Stimulated activated CD4-positive, alpha-beta T cell treated with anti-CD3 and anti-CD28 coated beads, Interleukin-4, amount 100 ng/mL, for 24 hours (primary cell): ENCODE measurements around the gene MASP1.

Experiments used
- DNase-seq: peaks from one replicate; pipeline ENCODE4 v3.0.0-alpha.2; 2020

MASP1 gene

DNA sequence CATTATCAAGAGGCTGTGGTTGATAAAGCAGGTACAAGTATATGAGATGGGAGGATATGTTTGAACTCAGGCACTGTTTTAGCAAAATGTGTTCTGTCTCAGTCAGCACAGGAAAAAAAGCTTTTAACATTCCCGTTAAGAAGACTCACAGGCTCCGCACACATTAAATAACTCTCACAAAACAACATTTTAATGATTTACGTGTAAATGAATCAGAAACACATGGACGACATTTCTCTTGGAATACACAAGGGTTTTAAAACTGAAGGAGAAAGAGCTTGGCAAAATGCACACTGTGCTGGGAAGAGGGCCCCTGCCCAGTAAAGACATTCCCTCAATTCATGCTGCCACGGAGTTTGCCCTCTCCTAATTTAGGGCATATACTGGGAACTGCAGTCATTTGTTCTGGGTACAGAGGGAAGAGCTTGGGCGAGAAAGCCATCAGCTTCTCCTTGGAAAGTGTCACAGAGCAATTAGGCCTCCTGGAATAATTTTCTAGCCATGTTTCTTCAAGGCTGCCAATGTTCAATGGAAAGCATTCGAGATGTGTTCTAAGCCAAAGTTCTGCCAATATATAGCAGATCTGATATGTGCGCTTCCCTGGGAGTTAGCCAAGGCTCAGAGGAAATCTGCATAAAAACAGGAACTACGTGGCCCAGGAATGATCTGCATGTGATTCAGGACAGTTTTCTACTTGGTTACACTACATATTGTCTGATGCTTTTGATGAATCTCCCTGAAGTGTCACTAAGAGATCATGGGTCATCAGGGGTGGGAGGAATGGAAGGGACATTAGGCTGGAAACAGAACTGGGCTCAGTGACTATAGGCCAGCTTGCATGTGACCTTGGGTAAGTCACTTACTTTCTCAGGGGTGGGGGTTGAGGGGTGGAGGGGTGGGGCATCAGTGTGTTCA, 2.2 kb upstream of the MASP1 start:
- no peak for DNase-seq

DNA sequence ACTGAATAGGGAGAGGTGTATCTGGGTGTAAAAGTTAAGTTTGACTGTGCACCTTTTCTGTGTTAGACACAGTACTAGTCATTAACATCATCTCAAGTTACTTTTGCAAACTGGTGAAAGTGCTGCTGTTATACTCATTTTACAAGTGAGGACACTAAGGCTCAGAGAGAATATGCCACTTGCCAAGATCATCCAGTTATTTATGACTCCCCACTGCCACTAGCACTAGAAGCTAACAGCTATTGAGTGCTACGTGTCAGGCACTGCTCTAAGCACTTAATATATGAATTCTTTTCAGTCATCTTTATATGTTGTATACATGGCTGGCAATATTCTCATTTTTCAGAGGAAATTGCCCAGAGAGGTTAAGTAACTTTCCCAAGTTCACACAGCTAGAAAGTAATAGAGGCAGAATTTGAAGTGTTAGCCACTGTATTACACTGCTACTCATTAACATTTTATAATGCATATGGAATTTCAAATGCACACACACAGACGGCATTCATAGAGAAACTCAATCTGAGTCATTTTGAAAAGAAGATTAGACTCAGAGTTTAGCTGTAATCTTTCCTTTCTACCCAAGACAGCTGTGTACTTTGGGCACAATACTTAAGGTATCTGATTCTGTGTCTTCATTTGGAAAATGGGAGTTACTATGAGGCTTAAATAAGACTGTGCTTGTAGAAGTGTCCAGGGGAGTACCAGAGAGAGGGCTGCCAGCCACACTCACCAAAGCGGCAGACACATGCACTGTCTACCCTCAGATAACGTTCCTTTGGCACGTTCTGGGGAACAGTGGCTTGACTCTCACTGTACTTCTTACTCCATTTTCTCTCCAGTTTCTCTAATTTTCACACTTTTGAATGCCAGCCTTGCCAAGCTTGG, 1.3 kb upstream of the MASP1 start:
- DNase-seq: no peak

DNA sequence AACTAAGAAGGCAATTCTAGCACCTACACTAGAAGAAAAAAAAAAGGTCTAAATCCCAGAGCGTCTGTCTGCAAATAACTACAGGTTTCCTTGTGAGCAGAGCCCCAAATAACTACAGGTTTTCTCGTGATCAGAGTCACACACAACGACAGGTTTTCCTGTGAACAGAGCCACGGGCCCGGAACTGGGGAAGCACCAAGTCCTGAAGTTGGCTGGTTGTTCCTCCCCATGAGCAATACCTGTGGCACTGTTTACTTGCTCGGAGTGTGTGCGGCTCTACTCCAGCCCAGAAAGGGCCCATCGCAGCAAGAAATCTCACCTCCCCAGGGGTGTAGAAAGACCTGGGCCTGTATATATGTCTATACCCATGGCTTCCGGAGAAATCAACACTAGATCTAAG, 644 bp upstream of the MASP1 start:
- DNase-seq: no peak

DNA sequence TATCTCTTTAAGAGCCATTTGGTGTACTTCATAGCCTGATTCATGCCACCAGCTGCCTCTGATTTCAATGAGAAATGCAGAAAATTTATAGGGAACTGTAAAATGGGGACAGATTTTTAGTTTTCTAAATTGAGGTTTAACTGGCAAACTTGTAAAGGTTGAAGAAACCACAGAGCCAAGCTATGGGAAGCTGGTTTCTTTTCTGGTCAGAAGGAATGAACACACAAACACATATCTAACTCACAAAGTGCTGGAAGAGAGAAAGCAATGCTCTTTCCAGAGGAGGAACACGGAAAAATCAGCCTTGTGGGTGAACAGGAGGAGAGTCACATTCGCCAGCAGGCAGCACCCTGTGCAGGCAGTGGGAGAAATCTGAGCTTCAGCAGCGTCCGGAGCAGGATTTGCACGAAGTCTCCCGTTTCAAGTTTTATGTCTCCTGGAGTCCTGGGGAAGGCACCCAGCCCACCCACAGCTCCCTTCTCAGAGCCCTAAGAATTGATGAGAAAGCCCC, 481 bp downstream of the MASP1 start:
- DNase-seq: no peak

DNA sequence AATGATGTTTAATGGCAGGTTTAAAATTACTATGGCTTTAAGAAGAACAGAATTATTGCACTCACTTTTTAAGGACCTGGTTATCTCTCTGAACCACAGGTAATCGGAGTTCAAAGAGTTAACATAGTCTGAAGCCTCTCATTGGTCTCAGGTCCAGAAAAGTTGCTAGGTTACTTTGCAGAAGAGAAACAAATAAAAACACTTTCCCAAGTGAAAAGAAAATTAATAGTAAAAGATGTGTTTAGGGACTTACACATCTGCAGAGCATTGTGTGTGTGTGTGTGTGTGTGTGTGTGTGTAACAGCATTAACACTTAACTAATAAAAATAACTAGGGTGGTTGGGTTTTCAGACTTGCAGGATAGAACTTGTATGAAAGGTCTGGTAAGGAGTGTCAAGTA, 1.0 kb downstream of the MASP1 start:
- no peak for DNase-seq

DNA sequence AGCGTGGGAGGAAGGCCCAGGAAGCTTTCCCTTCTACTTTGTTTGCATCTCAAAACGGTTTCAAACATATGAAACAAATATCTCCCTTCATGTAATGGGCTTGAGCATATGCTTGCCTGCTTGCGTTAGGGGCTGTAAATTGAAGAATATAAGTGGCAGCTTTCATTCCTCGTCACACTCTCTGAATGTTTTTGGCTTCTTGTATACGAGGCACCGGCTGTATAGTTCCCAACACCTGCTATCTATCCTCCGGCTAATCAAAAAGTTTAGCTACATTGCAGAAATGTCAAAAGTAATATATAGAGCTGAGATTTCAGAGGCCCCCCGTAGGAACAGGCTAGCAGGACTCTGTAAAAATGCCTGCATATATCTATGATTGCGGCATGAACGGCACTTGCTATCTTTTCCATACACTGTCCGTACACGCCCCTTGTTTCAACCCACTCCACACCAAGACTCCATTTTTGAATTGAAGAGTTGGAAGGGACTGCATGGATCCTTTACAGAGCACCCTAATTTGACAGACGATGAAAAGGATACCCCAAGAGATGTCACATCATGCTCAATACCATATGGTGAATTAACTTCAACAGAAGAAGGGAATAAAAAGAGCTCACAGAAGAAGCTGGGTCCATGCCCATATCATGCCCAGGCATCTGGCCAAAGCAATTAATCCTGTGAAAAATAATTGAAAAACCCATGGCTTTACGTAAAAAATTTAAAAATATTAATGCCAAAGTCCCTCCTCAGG, 2.5 kb downstream of the MASP1 start:
- no peak for DNase-seq

DNA sequence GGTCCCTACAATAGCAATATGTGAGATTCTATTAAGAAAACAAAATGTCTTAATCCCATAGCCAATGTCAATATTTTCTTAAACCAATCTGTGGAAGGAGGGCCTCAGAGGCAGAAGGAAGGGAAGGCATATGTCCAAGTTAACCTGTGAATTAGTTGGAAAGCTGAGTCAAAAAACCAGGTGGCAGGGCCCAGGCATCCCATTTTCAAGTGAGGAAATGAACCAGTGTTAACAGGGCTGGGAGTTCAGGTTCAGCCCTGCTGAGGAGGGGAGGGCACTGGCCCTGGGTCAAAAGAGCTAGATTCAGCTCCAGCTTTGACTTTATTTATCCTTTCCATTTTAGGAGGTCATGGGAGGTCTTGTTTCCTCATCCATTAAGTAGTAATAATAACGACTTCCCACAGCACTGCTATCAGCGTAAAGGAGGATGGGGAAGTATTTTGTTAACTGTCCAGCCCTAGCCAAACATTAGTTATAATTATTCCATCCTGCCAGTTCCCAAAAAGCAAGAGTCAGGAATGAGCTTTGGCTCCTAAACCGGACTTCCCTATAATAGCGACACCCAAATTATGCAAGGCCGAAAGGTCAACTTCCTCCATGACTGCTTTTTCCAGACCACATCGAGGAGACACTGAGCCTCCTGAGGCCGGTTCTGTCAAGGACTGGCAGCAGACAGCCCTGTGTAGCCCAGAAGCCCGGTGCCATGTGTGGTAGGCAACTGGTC, 3.2 kb downstream of the MASP1 start:
- no peak for DNase-seq

DNA sequence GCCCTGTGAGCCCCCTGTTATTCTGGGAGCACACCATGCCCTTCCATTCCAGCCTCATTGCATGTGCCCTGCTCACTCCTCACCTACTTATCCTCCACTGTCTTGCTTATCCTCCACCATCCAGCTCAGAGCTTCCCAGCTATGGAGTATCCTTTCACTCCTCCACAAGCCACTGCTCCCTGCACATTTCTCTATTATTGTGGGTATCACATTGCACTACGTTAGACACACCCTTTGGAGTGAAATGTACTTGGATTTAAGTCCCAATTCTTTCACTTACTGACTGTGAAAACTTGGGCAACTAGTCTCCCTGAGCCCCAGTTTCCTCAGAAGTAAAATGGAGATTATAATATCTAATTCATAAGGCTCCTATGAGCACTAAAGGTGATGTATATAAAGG, 4.3 kb downstream of the MASP1 start:
- no peak for DNase-seq

DNA sequence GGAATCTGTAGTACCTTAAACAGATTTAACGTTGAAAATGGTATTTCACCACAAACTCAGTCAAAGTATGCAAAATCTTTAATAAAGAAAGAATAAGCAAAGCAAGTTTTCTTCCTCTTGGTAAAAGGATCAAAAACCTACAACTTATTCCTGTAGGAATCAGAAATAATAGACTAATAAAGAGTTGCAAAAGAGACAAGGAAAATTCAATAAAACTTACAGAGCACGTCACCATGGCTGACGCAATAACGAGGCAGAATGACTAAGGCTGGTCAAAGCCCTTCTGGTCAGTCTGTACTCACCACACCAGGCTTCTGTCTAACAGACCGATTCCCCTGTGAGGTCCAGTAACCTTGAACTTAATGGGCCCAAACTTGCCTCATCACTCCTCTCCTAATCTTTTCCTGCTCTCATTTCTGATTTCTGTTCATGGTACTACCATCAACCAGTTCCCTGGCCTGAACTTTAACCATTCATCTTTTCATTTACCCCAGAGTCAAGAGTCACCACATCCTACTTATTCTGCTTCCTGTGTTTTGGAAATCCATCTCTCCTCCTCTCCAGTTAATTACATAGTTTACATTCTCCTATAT, 5.0 kb downstream of the MASP1 start:
- DNase-seq: no peak

DNA sequence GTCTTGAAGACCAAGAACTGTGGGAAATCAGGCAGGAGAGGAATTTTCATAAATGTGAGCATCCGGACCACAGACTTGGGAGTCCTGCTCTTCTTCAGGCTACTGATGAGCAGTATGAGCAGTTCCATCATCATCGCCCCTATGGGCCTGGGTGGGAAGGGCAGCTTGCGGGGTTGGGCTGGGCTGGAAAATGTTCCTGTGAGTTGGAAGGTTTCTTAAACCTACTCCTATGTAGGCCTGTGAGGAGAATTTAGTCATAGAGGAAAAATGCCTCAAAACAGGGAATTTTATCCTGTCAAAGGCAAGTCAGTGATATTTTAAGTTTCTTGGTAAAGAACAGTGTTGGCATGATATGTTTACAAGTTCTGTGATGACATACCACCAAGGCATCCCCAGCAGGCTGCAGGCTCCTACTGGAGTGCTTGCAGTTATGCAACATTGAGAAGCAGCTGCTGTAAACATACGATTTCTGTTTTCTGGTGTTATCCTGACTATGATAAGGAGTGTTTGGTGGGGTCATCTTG, 10.3 kb downstream of the MASP1 start:
- no peak for DNase-seq

DNA sequence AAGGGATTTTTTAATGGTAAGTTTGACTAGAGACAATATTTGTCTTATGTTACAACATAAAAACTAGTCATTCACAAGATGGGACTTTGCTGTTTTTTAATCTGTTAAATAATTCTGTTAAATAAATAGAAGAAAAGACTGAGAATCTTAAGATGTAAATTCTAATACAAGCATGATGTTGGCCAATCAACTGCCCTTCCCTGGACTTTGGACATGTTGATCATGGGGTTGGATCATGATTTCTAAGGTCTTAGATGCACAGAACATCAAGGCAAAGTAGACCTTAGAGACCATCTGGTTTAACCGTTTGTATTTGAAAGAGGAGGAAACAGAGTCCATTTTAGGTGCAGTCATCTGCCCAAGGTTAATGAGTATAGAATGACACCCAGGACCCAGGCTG, 10.9 kb downstream of the MASP1 start:
- DNase-seq: no peak

DNA sequence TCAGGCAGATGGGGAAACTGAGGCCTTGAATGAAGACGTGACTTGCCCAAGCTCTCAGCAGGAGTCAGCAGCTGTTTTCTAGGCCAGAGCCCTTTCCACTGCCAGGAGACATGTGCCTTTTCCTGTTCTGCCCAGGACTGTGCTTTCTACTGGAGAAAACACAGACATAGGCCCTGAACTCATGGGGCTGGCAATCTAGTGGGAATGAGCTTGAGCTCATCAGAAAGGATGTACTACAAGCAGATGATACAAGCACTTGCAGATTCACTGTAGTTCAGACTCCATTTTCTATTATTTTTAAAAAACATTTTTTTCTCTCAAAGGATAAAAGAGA, 14.4 kb downstream of the MASP1 start:
- no peak for DNase-seq

DNA sequence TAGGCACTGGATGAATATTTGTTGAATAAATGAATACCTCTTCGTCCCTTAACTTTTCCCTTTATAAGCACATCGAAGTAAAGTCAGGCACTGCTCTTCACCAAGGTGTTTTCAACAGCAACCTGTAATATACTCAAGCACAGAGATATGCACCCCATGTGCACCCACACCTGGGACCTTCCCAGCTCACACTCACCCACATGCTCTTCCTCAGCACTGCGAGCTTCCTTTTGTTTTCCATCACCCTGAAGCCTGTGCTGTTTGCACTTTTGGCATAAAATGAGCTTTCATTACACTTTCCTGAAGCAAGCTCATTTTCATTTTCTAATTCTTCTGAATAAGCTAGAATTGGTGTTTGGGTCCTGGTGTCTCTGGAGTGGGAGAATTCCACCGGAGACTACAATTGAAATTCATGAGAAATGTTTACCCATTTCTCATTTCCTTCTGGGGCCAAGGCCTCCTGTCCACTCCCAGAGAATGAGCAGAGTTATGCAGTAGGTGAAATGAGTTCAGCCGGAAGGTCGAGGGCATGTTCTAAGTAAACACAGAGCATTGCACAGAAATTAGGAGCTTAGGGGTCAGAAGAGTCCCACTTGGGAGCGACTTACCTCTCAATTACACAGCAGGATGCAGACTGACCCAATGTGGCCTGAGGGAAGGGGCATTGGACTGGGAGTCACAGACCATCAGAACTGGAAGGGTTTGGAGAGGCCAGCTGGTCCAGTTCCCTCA, 15.0 kb downstream of the MASP1 start:
- DNase-seq: no peak

DNA sequence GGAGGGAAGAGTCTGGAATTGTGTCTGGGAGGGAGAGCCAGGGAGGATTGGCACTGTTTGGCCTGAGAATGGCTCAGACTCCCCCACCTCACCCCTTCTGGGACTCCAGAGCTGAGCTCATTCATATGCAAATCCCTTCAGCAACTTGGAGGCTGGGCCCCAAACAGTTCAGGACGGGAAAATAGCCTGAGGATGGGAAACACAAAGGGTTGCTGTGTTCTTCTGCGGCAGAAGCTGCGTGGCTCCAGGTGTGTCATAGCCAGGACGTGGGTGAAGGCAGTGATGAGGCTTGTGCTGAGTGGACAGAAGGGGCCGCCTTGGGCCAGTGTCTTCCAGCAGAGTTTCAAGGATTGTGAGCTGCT, 16.6 kb downstream of the MASP1 start:
- DNase-seq: no peak

DNA sequence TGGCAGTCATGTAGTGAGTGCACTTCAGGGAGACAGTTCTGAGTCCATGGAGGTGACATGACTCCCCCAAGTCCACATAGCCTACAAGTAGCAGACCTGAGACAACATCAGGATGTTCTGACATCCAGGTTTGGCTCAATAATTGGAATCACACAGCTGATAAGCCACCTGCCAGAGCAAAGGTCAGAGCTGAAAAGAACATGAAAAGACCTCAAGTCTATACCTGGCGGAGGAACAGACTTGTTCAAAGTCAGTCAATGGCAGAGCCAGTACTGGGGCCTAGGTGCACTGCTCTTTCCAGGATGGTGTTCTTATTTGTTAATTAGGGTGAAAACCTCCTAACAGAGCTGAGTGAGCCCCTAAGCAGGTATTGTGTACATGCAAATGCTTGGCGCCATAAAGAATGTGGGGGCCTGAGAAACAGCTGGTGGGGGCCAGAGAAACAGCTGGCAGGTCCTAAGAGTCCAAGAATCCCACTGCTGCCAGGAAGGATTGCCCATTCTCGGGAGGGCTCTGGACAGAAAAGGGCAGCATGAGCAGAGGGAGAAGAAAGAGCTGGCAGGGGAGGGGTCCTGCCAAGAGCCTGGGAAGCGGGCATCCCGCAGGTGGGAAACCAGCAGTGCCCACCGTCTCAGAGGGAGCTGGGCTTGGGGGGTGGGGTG, 17.1 kb downstream of the MASP1 start:
- no peak for DNase-seq

DNA sequence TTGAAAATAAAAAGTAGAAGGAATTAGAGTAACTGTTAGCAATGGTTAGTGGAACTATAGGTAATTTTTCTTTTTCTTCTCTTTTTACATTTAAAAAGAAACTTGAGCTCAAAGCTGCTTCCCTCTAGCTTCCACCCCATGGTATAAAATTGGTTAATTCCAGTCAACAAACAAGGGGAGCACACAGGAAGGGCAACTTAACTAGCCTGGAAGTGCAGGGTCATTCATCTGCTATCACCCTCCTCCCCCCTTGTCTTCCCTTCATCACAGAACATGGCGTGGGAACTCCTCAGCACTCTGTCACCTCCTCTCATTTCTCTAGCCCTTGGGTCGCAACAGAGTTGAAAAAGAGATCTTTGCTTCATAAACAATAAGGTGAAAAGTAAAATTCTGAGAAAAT, 20.0 kb downstream of the MASP1 start:
- no peak for DNase-seq

DNA sequence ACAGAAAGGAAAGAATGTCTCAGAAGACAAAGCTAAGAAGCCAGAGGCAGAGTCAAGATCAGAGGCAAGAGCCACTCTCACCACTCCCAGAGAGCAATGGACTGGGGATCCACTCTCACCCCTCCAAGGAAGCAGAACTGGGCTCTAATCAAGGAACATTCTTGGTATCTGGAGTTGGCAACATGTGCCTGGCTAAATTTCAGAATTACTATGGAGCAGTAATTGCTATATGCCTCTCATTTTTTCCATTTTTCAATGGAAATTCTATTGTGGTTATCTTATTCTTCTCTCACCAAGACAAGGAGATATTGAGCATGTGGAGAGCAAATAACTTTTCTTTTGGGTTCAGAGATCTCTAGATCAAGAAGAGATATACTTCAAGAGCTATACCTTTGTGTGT, 22.1 kb downstream of the MASP1 start:
- no peak for DNase-seq

DNA sequence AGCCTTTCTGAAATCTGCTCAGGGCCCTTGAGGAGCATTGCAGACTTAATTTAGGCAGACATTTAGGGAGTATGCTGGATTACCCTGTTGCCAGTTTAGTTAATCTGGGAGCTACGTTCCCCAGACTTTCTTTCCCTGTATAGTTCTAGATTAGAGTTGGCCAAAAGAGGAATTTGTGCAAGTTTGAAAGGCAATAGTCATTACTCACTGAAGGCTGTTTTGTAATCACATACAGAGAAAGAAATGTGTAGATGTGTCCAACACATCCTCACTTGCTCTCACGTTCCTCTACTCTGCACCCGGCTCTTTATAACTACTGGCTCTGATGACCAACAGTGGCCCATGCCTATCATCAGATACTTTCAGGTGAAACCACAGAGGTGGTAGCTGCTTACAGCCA, 24.2 kb downstream of the MASP1 start:
- no peak for DNase-seq

DNA sequence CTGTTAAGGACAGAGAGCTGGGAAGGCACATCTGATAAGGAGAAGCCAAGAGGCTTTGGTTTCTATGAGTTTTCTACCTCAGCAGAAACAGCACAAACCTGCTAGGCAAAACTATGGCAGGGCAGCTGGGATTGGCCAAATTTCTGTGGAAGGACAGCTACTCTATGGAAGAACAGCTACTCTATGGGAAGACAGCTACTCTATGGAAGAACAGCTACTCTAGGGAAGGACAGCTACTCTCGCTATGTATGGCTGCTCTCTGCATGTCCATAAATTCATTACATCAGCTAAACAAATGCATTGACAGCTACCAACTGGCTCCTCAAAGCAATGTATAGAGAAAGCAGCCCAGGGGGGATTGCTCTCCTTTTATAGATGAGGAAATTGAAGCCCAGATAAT, 24.8 kb downstream of the MASP1 start:
- no peak for DNase-seq

DNA sequence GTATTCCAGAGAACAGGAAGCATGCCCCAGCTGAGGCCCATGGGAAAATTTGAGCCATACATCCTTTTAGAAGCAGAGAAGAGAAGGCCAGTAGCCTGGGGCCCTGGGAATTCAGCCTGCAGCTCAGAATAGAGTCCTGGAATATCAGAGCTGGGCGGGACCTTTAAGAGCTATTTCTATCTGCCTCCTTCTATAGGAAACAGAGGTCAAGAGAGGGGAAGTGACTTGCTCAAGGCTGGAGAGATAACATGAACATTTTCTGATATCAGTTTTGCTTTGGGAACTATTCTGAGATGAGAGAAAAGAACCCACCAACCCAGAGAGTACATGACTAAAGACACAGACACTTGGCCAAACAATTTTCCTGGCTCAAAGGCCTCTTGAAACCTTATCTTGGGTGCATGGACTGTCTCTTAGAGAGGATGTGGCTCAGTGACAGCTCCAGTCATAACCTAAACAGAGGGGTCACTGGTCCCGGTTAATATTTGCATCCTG, 26.0 kb downstream of the MASP1 start:
- no peak for DNase-seq

DNA sequence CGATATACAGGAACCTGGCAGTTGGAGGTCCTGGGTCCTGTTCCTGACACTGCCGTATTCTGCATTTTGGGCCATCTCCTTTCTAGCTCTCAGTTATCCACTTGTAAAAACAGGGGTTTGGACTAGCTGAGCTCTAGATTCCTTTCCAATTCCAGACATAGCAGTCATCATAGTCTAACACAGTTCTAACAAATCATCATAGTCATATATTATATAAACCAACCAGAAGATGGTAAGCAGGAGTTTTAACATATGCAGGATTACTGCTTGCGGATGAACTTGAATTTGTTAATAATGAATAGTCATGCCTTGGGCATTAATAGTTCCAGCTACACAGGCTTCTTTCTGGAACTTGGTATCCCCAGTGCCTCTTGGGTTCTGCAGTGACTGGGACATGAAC, 26.6 kb downstream of the MASP1 start:
- no peak for DNase-seq
